SK-MEL-5 (cell line): Measurements from ENCODE around the gene OR10S1. TPM values are rescaled to one million over a fixed set of nuclear protein-coding genes. Genes with fewer than 3 reads are reported as not detected.
"Not testable (repeated sequence)": the region's sequence is repeated elsewhere in the genome, so short reads cannot be mapped to it uniquely, and the experiment has no call there.

ENCODE experiments used
- DNase-seq: peaks from one replicate; pipeline ENCODE4 v3.0.0-alpha.2; 2016; ENCODE audit warnings: low read depth, low spot score
- in situ Hi-C: cut with HindIII; loops from 2 replicates; pipeline ENCODE4 v1.10.0; 2016; ENCODE audit warnings: low sequenced_read_pairs, high pct_unique_total_duplicates, low pct_unique_long_range_greater_than_20kb
- polyA plus RNA-seq, 2 experiments: library from polyadenylated mRNA; depleted of rRNA; stranded (reverse); fragments of >200 nt; gene quantifications; 2 replicates each; pipeline ENCODE4 v1.2.3, GENCODE V29; 2015
- total RNA-seq: library from RNA; depleted of rRNA; stranded (reverse); fragments of >200 nt; shearing (Covaris generic); gene quantifications from 2 replicates; pipeline ENCODE4 v1.2.3, GENCODE V29; 2014; rRNA removed

OR10S1 gene
- total RNA-seq, result not detected in 2 replicates
- not detected in 2 replicates for polyA plus RNA-seq (2015; cell fraction: cytosol; rRNA removed)
- polyA plus RNA-seq (2015; cell fraction: nucleus; rRNA removed), result not detected in 2 replicates

- no peak for DNase-seq
- in situ Hi-C loops, result no loop called here
Measured at GRCh38 chr11:123977731-123978347, at the start of gene OR10S1. OR10S1 (minus strand) TSS chr11:123977781; CDS start chr11:123977664, 117 bp downstream.

GRCh38 chr11:124026498-124026897 is 48.9 kb upstream of the OR10S1 start, which contains the start of gene OR10G8:
OR10G8 (plus strand) TSS chr11:124026798; CDS start chr11:124029623, 2,825 bp downstream.
- in situ Hi-C loops, result no loop called here
- no peak for DNase-seq

GRCh38 chr11:124015837-124016236 is 38.3 kb upstream of the OR10S1 start:
- DNase-seq, in situ Hi-C loops: not testable (repeated sequence)

- in situ Hi-C loops, result no loop called here
Measured at GRCh38 chr11:124012697-124013096, 35.1 kb upstream of the OR10S1 start, which contains the start of gene OR10G4. OR10G4 (plus strand) TSS chr11:124012997; CDS start chr11:124015575, 2,578 bp downstream.

GRCh38 chr11:123995119-123995518 is 17.5 kb upstream of the OR10S1 start, which contains the start of gene OR10G6:
OR10G6 (minus strand) TSS chr11:123995161; CDS start chr11:123995161, 0 bp downstream.
- in situ Hi-C loops, result no loop called here
- no peak for DNase-seq

More at GRCh38 chr11:124012697-124013096, 35.1 kb upstream of the OR10S1 start, which contains the start of gene OR10G4:
- DNase-seq, result no peak

GRCh38 chr11:123979311-123979710 is 1.7 kb upstream of the OR10S1 start:
- in situ Hi-C loops, result no loop called here

GRCh38 chr11:123976770-123977560 is 616 bp downstream of the OR10S1 start:
- no peak for DNase-seq
- in situ Hi-C loops, result no loop called here

More at GRCh38 chr11:123979311-123979710, 1.7 kb upstream of the OR10S1 start:
- DNase-seq, result no peak

GRCh38 chr11:123973816-123974215 is 3.8 kb downstream of the OR10S1 start:
- DNase-seq, result no peak
- in situ Hi-C loops, result no loop called here

GRCh38 chr11:123956752-123957151 is 20.8 kb downstream of the OR10S1 start:
- DNase-seq, result no peak
- in situ Hi-C loops, result no loop called here

GRCh38 chr11:123945132-123945531 is 32.4 kb downstream of the OR10S1 start:
- DNase-seq, result no peak
- in situ Hi-C loops, result no loop called here

- in situ Hi-C loops, result no loop called here
Measured at GRCh38 chr11:123943738-123944137, 33.8 kb downstream of the OR10S1 start, which contains the start of gene OR6T1. OR6T1 (minus strand) TSS chr11:123943838; CDS start chr11:123943838, 0 bp downstream.

GRCh38 chr11:123942413-123942812 is 35.2 kb downstream of the OR10S1 start:
- no peak for DNase-seq
- in situ Hi-C loops, result no loop called here

More at GRCh38 chr11:123943738-123944137, 33.8 kb downstream of the OR10S1 start, which contains the start of gene OR6T1:
- no peak for DNase-seq

GRCh38 chr11:123939317-123939716 is 38.3 kb downstream of the OR10S1 start, which contains the start of gene OR4D5:
OR4D5 (plus strand) TSS chr11:123939617; CDS start chr11:123939617, 0 bp downstream.
- no peak for DNase-seq
- in situ Hi-C loops, result no loop called here

Other genes starting within 250 kb of the OR10S1 start
- 5.8 and 7.6 TPM in 2 replicates for gene ZNF202, start 236.1 kb downstream of the OR10S1 start, total RNA-seq
- gene OR6X1, start 223.3 kb downstream of the OR10S1 start, total RNA-seq, result not detected in 2 replicates
- not detected in 2 replicates for gene OR6M1, start 171.4 kb downstream of the OR10S1 start, total RNA-seq
- gene TMEM225, start 92.1 kb downstream of the OR10S1 start, total RNA-seq, result not detected in 2 replicates
- not detected in 2 replicates for gene OR8D4, start 75.6 kb downstream of the OR10S1 start, total RNA-seq
- not detected in 2 replicates for gene OR4D5, start 38.2 kb downstream of the OR10S1 start, total RNA-seq
- gene OR6T1, start 33.9 kb downstream of the OR10S1 start, total RNA-seq, result not detected in 2 replicates
- gene OR10G6, start 17.4 kb upstream of the OR10S1 start, total RNA-seq, result not detected in 2 replicates
- not detected in 2 replicates for gene OR10G4, start 35.2 kb upstream of the OR10S1 start, total RNA-seq
- gene OR10G9, start 45.2 kb upstream of the OR10S1 start, total RNA-seq, result not detected in 2 replicates
- gene OR10G8, start 49.0 kb upstream of the OR10S1 start, total RNA-seq, result not detected in 2 replicates
- not detected in 2 replicates for gene OR10G7, start 63.5 kb upstream of the OR10S1 start, total RNA-seq
- 5.2 and 6.6 TPM in 2 replicates for gene VWA5A, start 137.7 kb upstream of the OR10S1 start, total RNA-seq
- not detected in 2 replicates for gene OR10D3, start 205.6 kb upstream of the OR10S1 start, total RNA-seq